HG03520 (cell line): ENCODE results near the gene TMEM39B.

Source experiments
- ATAC-seq: cut with Tn5 transposase; IDR thresholded peaks from one replicate; pipeline ENCODE4 v1.9.1; 2021; ENCODE audit warnings: mild to moderate bottlenecking, moderate library complexity; ENCODE audit not compliant: unreplicated experiment

The TMEM39B gene

DNA sequence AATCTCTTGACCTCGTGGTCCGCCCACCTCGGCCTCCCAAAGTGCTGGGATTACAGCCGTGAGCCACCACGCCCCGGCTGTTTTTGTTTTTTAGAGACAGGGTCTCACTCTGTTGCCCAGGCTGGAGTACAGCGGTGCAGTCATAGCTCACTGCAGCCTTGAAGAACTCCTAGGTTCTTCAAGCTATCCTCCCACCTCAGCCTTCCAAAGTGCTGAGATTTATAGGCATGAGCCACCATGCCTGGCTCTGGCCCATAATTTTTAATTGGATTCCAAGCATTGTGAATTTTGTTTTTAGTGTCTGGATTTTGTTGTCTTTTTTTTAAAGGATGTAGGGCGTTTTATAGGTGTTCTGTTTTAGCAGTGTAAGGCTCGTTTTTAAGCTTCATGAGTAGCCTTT, 78.1 kb downstream of the TMEM39B start:
- no peak for ATAC-seq

DNA sequence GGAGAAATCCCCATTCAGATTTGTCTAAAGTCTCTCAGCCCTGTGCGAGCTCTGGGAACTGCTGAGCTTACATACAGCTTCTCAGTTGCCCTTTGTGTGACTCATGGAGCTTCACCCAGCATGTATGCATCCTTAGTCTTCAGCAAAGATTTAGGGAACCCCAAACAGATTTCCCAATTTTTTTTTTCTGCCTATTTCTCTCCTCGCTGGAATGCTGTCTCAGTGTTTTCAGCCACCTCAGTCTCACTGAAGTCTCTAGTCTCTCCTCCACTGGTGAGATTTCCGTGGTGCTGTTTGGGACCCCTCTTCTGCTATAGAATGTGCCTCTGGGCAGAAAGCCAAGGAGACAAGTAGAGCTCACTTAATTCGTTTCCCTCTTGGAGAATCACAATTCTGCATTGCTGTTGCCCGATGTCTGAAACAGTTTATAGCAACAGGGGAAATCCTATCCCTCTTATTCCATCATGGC, 78.6 kb downstream of the TMEM39B start:
- no peak for ATAC-seq
